Ovary (tissue), 9 donors: ENCODE data around the gene GRPEL1. TPM values are rescaled to one million over a fixed set of nuclear protein-coding genes. Genes with fewer than 3 reads are reported as not detected.

Experiments used
- DNase-seq, 5 donors: peaks; one replicate each; pipeline ENCODE4 v3.0.0-alpha.2; 2019 to 2020
- H3K27ac ChIP-seq, 2 donors: fragments of 200-600 bp; one replicate each; pipeline versions ENCODE4 v1.5.1 to v1.8.0; 2019 to 2022
- H3K27me3 ChIP-seq: fragments of 200-600 bp; one replicate; pipeline ENCODE4 v1.8.0; 2022
- H3K36me3 ChIP-seq: fragments of 200-600 bp; sonication (generic); one replicate; pipeline ENCODE4 v1.5.1; 2019
- H3K4me1 ChIP-seq: one replicate; pipeline ENCODE4 v1.8.1; 2013; ENCODE audit warnings: mild to moderate bottlenecking, moderate library complexity; ENCODE audit not compliant: insufficient read depth
- H3K4me3 ChIP-seq: fragments of 200-600 bp; sonication (generic); one replicate; pipeline ENCODE4 v1.5.1; 2017
- H3K9me3 ChIP-seq, 2 donors: fragments of 200-600 bp in 1 of 2; sonication (generic) in 1 of 2; one replicate each; pipeline versions ENCODE4 v1.5.1 to v1.8.1; 2013 to 2019; ENCODE audit warnings: mild to moderate bottlenecking in 1 of 2, moderate library complexity in 1 of 2
- CTCF ChIP-seq, 3 donors: fragments of 450-650 bp in 2 of 3; fragments of 200-600 bp in 1 of 3; IDR thresholded peaks; one replicate each; pipeline versions ENCODE4 v1.5.1 to v1.8.0; 2016 to 2022; ENCODE audit warnings: antibody characterized with exemption in 3 of 3, mild to moderate bottlenecking in 1 of 3
- EP300 ChIP-seq: sonication (generic); formaldehyde crosslinking; IDR thresholded peaks from one replicate; pipeline ENCODE4 v1.6.1; 2017; ENCODE audit warnings: antibody characterized with exemption
- POLR2A ChIP-seq: fragments of 450-650 bp; IDR thresholded peaks from one replicate; pipeline ENCODE4 v1.6.1; 2017; ENCODE audit warnings: antibody characterized with exemption, mild to moderate bottlenecking, moderate library complexity
- WGBS, 3 donors: extraction: QIAGEN DNeasy Blood & Tissue Kit in 1 of 3; methylation state at CpG; one replicate each; pipeline versions ENCODE4 v1.1.5 to v1.1.7; 2013 to 2017; 5-methylcytosine and 5-hydroxymethylcytosine counted together
- intact Hi-C, 4 donors: fragments of 100-400 bp; cut with DNase I; formaldehyde crosslinking; loops; one replicate each; pipeline versions ENCODE4 v1.11.0 to v1.15.1; 2022 to 2023
- polyA plus RNA-seq, 2 donors: library from polyadenylated mRNA; stranded (reverse); fragments of 200-250 nt in 1 of 2; fragments of 350-450 nt in 1 of 2; fragmentation: Illumina TruSeq in 1 of 2; extraction: RNeasy Lipid Tissue Mini Kit (QIAGEN cat#74804) in 1 of 2; gene quantifications; one replicate each; pipeline ENCODE4 v1.2.3, GENCODE V29; 2013 to 2014
- total RNA-seq, 7 donors: library from RNA; depleted of rRNA in 2 of 7; stranded (reverse); fragments of >200 nt in 2 of 7; fragmentation: NEBNext Ultra II Directional in 3 of 7; extraction: Animal tissue kit (Norgen Biotek cat#: 25700) in 3 of 7; gene quantifications; one replicate each; pipeline versions ENCODE4 v1.1.0 to v1.2.4, GENCODE V29; 2016 to 2023
- donor health status: DM: no; HTN: no; CAD: no; lungs with moderate emphysema.
- donor health status: DM: no; HTN: no; CAD: no.
- donor health status: Bipolar disorder and iron deficiency.
- donor health status: DM: yes; HTN: yes; CAD: no.
- donor health status: DM: no; HTN: no; CAD: no.
- donor health status: DM: yes; HTN: yes; CAD: no.

GRPEL1 gene
- total and polyA plus RNA-seq, 9 donors = 11.1 to 74.8 (median 23.3) TPM

DNA sequence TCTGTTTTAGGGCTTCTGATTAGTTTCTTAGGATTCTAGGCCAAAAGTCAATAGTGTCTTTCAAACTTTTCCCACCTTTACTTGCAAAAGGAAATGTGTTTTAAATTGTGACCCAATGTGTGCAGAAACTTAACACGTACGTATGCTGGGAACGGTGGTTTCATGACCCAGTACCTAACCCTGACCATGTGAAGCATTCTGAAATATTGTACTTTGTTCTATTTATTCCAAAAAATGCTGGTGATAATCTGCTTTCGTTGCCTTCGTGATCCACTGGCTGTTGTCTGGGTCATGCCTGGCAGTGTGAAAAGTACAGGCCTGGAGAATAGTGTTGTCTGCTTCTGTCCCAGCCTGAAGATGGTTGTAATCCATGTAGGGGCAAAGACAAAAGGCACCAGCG, 51.4 kb downstream of the GRPEL1 start:
- intact Hi-C loops = no loop called here
- 89 to 92% (median 91%) methylated on average over 6 of the region's 6 CpGs for WGBS, 3 donors
- H3K9me3 ChIP-seq = no peaks in the 10 kb centered on the region
- H3K27me3 ChIP-seq = no peaks in the 10 kb centered on the region
- H3K4me3 ChIP-seq = no peak overlapping the region
- no peak for DNase-seq
- H3K27ac ChIP-seq = no peak overlapping the region
- H3K4me1 ChIP-seq = no peaks in the 10 kb centered on the region
- no peaks in the 10 kb centered on the region for H3K36me3 ChIP-seq
- TF ChIP-seq EP300 (no peak), POLR2A (no peak), CTCF (IDR thresholded peaks at IDR 0.05) (no peak)

DNA sequence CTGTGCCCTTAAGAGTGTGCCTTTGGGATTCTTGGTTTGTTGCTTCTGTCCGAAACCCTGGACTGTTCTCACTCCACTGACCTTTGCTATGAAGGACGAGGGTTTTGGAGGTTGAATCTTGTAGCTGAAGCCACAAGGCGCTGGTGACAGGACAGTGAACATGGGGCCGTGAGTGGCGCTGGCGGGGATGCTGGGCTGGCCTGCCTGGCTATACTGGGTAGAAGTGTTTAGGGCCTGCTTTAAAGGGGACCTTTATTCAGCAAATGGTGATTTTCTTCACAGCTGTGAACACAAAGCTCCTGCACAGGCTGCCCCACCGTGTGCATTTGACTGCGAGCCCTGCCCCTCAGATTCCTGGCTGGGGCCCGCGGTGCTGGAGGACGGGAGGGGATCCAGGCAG, 51.8 kb downstream of the GRPEL1 start:
- H3K36me3 ChIP-seq = no peaks in the 10 kb centered on the region
- H3K4me3 ChIP-seq = no peak overlapping the region
- no peaks in the 10 kb centered on the region for H3K4me1 ChIP-seq
- 76 to 83% (median 81%) methylated on average over 11 of the region's 11 CpGs for WGBS, 3 donors
- H3K27me3 ChIP-seq = no peaks in the 10 kb centered on the region
- no peaks in the 10 kb centered on the region for H3K9me3 ChIP-seq
- no peak overlapping the region for H3K27ac ChIP-seq
- intact Hi-C loops = no loop called here
- no peak for DNase-seq
- TF ChIP-seq EP300 (no peak), POLR2A (no peak), CTCF (IDR thresholded peaks at IDR 0.05) (no peak)

GRCh38 chr4:7015383-7016035, 52.4 kb downstream of the GRPEL1 start:
- TF ChIP-seq EP300 (no peak), CTCF (IDR thresholded peaks at IDR 0.05) (no peak), POLR2A (no peak)
- intact Hi-C loops = loop anchor here in 1 of 4 donors (1.0 kb wide), 1 partner anchor 40 kb away; no protein-coding TSS in a partner anchor
- Histone ChIP-seq H3K4me3 (no peak overlapping the region), H3K27me3 (no peaks in the 10 kb centered on the region), H3K4me1 (no peaks in the 10 kb centered on the region), H3K36me3 (no peaks in the 10 kb centered on the region), H3K9me3 (no peaks in the 10 kb centered on the region), H3K27ac (no peak overlapping the region)
- 83 to 90% (median 84%) methylated on average over 12 of the region's 12 CpGs for WGBS, 3 donors
- DNase-seq = no peak

GRCh38 chr4:7014815-7015214, 53.0 kb downstream of the GRPEL1 start:
- H3K27ac ChIP-seq = no peak overlapping the region
- H3K27me3 ChIP-seq = no peaks in the 10 kb centered on the region
- intact Hi-C loops = loop anchor here in 1 of 4 donors (1.0 kb wide), 1 partner anchor 40 kb away; no protein-coding TSS in a partner anchor
- 95 to 98% (median 96%) methylated on average over 12 of the region's 12 CpGs for whole genome bisulfite sequencing, 3 donors
- no peaks in the 10 kb centered on the region for H3K4me1 ChIP-seq
- TF ChIP-seq POLR2A = no peak
- H3K4me3 ChIP-seq = no peak overlapping the region
- DNase-seq = no peak
- H3K9me3 ChIP-seq = no peaks in the 10 kb centered on the region
- no peaks in the 10 kb centered on the region for H3K36me3 ChIP-seq

DNA sequence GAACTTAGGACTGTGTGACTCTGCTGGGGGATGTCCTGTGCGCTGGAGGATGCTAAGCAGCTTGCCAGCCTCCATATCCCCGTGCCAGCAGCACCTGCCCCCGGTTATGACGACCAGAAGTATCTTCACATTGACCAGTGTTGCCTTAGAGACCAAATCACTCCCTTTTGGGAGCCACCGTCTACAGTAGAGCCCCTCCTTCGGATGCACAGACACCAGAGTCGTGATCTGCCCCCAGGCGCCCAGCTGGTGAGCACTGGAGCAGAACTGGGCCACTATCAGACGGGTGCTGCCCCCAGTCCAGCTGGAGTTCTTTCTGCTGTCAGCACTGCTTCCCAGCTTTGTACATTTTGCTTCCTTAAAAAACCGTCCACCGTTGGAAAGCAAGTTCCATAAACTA, 54.7 kb downstream of the GRPEL1 start:
- Histone ChIP-seq H3K27me3 (no peaks in the 10 kb centered on the region), H3K9me3 (no peaks in the 10 kb centered on the region), H3K4me1 (no peaks in the 10 kb centered on the region), H3K27ac (no peak overlapping the region), H3K4me3 (no peak overlapping the region), H3K36me3 (no peaks in the 10 kb centered on the region)
- intact Hi-C loops = no loop called here
- WGBS, 3 donors = 82 to 86% (median 84%) methylated on average over 11 of the region's 11 CpGs
- no peak for TF ChIP-seq EP300
- TF ChIP-seq CTCF (IDR thresholded peaks at IDR 0.05) = no peak
- TF ChIP-seq POLR2A = no peak
- DNase-seq = no peak
